ENCODE measurements around the gene TNS1. TPM values are rescaled to one million over a fixed set of nuclear protein-coding genes. Genes with fewer than 3 reads are reported as not detected.

TNS1 gene
- total and polyA plus RNA-seq, 10 of the 15 experiments (the other 5 are each of a cell fraction or from before 2014, with no cell fraction given): 0.05 to 0.44 TPM; not detected in 8

DNA sequence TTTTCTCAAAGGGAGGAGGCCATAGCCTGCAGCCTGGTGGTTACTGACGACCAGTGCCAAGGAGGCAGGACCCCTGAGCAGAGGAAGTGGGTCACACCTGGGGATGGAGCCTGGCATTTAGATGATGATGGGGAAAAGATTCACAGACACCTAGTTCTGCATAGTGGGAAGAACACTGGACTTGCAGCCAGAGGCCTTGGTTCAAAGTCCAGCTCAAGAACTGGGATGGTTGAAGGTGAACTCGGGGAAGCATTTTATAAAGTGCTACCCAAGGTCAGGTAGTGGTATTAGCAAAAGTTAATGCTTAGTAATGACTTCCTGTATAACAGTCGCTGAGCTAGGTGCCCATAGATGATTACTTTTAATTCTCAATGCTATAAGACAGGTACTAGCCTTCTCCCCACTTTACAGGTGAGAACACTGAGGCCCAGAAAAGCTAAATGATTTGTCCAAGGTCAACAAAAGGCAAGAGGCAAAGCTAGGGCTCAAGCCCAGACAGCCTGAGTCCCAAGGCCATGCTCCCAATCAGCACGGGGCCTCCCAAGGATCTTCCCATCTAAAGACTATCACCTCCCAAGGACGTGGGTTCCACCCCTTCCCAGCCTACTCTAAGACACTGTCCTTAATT is 134.4 kb downstream of the TNS1 start:
- POLR2A ChIA-PET: interaction anchor here (0.6 kb wide), 1 partner anchor 226 kb away, joined by 3 read pairs; no protein-coding TSS in a partner anchor
- in situ Hi-C loops (cut with MboI): no loop called here
- Histone ChIP-seq H3K27ac (ENCODE audit: control insufficient read depth, insufficient read depth) (no peak overlapping the region), H3K4me3 (no peak overlapping the region), H2AFZ (ENCODE audit: control insufficient read depth, low read depth, low read length) (no peak overlapping the region), H3K27me3 (replicated peaks in 1 of 2; ENCODE audit: control insufficient read depth in 2 of 2, insufficient read depth in 2 of 2, low read length in 1 of 2) (peaks cover 0 to 2% of the 10 kb centered on the region in 2 experiments; a peak in 2 of 4 replicates), H3K4me1 (ENCODE audit: control insufficient read depth, insufficient read depth, low read length) (peaks cover 8% of the 10 kb centered on the region), H3K79me2 (ENCODE audit: control insufficient read depth, insufficient read depth, low read length) (no peaks in the 10 kb centered on the region), H4K20me1 (ENCODE audit: control insufficient read depth, insufficient read depth) (no peaks in the 10 kb centered on the region), H3K9ac (ENCODE audit: control insufficient read depth, insufficient read depth, low read length) (no peak overlapping the region), H3K9me3 (replicated peaks; ENCODE audit: control insufficient read depth, insufficient read depth, low read length) (no peaks in the 10 kb centered on the region), H3K36me3 (ENCODE audit: control insufficient read depth in 2 of 2, insufficient read depth in 2 of 2, low read length in 1 of 2) (no peaks in the 10 kb centered on the region), H3K4me2 (ENCODE audit: control insufficient read depth, insufficient read depth) (no peak overlapping the region)
- SMC1A ChIA-PET (ENCODE audit: uncharacterized antibody, unreplicated experiment): no interaction called here
- ATAC-seq (no peak), FAIRE-seq (no peak), DNase-seq (ENCODE audit: low read depth, low spot score) (no peak)
- intact Hi-C loops (cut with micrococcal nuclease; ENCODE audit: unreplicated experiment): no loop called here
- WGBS (ENCODE audit: insufficient coverage, insufficient replicate concordance, low lambda C conversion rate, missing lambda C conversion rate): 2% methylated on average over 5 of the region's 5 CpGs
- no TSS peak for BruUV-seq (replicated peaks)
- RAD21 ChIA-PET (ENCODE audit: unreplicated experiment): no interaction called here
- CTCF ChIA-PET: no interaction called here
- TF ChIP-seq, protein P1, sequence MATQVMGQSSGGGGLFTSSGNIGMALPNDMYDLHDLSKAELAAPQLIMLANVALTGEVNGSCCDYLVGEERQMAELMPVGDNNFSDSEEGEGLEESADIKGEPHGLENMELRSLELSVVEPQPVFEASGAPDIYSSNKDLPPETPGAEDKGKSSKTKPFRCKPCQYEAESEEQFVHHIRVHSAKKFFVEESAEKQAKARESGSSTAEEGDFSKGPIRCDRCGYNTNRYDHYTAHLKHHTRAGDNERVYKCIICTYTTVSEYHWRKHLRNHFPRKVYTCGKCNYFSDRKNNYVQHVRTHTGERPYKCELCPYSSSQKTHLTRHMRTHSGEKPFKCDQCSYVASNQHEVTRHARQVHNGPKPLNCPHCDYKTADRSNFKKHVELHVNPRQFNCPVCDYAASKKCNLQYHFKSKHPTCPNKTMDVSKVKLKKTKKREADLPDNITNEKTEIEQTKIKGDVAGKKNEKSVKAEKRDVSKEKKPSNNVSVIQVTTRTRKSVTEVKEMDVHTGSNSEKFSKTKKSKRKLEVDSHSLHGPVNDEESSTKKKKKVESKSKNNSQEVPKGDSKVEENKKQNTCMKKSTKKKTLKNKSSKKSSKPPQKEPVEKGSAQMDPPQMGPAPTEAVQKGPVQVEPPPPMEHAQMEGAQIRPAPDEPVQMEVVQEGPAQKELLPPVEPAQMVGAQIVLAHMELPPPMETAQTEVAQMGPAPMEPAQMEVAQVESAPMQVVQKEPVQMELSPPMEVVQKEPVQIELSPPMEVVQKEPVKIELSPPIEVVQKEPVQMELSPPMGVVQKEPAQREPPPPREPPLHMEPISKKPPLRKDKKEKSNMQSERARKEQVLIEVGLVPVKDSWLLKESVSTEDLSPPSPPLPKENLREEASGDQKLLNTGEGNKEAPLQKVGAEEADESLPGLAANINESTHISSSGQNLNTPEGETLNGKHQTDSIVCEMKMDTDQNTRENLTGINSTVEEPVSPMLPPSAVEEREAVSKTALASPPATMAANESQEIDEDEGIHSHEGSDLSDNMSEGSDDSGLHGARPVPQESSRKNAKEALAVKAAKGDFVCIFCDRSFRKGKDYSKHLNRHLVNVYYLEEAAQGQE (IDR thresholded peaks at IDR 0.05; ENCODE audit: low read depth, low read length): no peak
- no peak for TF ChIP-seq RFX5 (IDR thresholded peaks at IDR 0.05; ENCODE audit: low read depth, low read length)
- TF ChIP-seq, protein P2, sequence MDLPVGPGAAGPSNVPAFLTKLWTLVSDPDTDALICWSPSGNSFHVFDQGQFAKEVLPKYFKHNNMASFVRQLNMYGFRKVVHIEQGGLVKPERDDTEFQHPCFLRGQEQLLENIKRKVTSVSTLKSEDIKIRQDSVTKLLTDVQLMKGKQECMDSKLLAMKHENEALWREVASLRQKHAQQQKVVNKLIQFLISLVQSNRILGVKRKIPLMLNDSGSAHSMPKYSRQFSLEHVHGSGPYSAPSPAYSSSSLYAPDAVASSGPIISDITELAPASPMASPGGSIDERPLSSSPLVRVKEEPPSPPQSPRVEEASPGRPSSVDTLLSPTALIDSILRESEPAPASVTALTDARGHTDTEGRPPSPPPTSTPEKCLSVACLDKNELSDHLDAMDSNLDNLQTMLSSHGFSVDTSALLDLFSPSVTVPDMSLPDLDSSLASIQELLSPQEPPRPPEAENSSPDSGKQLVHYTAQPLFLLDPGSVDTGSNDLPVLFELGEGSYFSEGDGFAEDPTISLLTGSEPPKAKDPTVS (IDR thresholded peaks at IDR 0.05; ENCODE audit: low read depth, low read length): no peak
- TF ChIP-seq EGR1 (IDR thresholded peaks at IDR 0.05; ENCODE audit: borderline replicate concordance in 1 of 2, low read depth in 2 of 2, low read length in 2 of 2): no peak
- no peak for TF ChIP-seq NFYB (IDR thresholded peaks at IDR 0.05; ENCODE audit: insufficient read depth, low read depth, low read length)
